H9 (cell line): ENCODE measurements around the gene SHPK. TPM values are rescaled to one million over a fixed set of nuclear protein-coding genes. Genes with fewer than 3 reads are reported as not detected.

Experiments
- DNase-seq: peaks from one replicate; pipeline ENCODE4 v3.0.0-alpha.2; 2017
- H2AFZ ChIP-seq: one replicate; pipeline ENCODE4 v1.6.1; 2013; ENCODE audit warnings: mild to moderate bottlenecking, low read length, control low read depth, moderate library complexity
- H2AK5ac ChIP-seq: 2 replicates; pipeline ENCODE4 v1.6.1; 2013; ENCODE audit warnings: low read length, control low read depth, mixed read lengths; ENCODE audit not compliant: insufficient read length
- H2BK120ac ChIP-seq: one replicate; pipeline ENCODE4 v1.6.1; 2013; ENCODE audit warnings: low read depth, mild to moderate bottlenecking, low read length, control low read depth, inconsistent platforms; ENCODE audit not compliant: poor library complexity, severe bottlenecking
- H2BK12ac ChIP-seq: 2 replicates; pipeline ENCODE4 v1.6.1; 2013; ENCODE audit warnings: low read length, control low read depth, mixed read lengths, low read depth; ENCODE audit not compliant: insufficient read length
- H2BK15ac ChIP-seq: 2 replicates; pipeline ENCODE4 v1.6.1; 2013; ENCODE audit warnings: low read depth, low read length, control low read depth
- H2BK20ac ChIP-seq: one replicate; pipeline ENCODE4 v1.6.1; 2013; ENCODE audit warnings: low read depth, mild to moderate bottlenecking, low read length, control low read depth, inconsistent platforms; ENCODE audit not compliant: poor library complexity, severe bottlenecking
- H2BK5ac ChIP-seq: 2 replicates; pipeline ENCODE4 v1.6.1; 2013; ENCODE audit warnings: low read length, control low read depth, mixed read lengths; ENCODE audit not compliant: insufficient read length
- H3K14ac ChIP-seq: 2 replicates; pipeline ENCODE4 v1.6.1; 2013; ENCODE audit warnings: low read length, control low read depth; ENCODE audit not compliant: insufficient read depth
- H3K18ac ChIP-seq: 2 replicates; pipeline ENCODE4 v1.6.1; 2013; ENCODE audit warnings: low read depth, mild to moderate bottlenecking, mixed read lengths, low read length, control low read depth; ENCODE audit not compliant: insufficient read length
- H3K23ac ChIP-seq: 2 replicates; pipeline ENCODE4 v1.6.1; 2013; ENCODE audit warnings: low read length, control low read depth, mixed read lengths, low read depth; ENCODE audit not compliant: insufficient read length
- H3K23me2 ChIP-seq: 2 replicates; pipeline ENCODE4 v1.6.1; 2013; ENCODE audit warnings: low read depth, mild to moderate bottlenecking, mixed read lengths, low read length, control low read depth; ENCODE audit not compliant: insufficient read length, poor library complexity, severe bottlenecking
- H3K27ac ChIP-seq: 2 replicates; pipeline ENCODE4 v1.5.1; 2013; ENCODE audit warnings: low read length, control low read depth, mixed read lengths, low read depth; ENCODE audit not compliant: insufficient read length
- H3K27me3 ChIP-seq: 2 replicates; pipeline ENCODE4 v1.6.1; 2013; ENCODE audit warnings: low read length, control low read depth, inconsistent platforms; ENCODE audit not compliant: insufficient read depth
- H3K4ac ChIP-seq: 2 replicates; pipeline ENCODE4 v1.6.1; 2013; ENCODE audit warnings: low read depth, mild to moderate bottlenecking, control low read depth, inconsistent platforms, low read length, moderate library complexity
- H3K4me1 ChIP-seq: 2 replicates; pipeline ENCODE4 v1.6.1; 2013; ENCODE audit warnings: low read length, control low read depth, inconsistent platforms; ENCODE audit not compliant: insufficient read depth
- H3K4me2 ChIP-seq: 2 replicates; pipeline ENCODE4 v1.6.1; 2013; ENCODE audit warnings: low read length, control low read depth, mixed read lengths; ENCODE audit not compliant: insufficient read length, insufficient read depth
- H3K56ac ChIP-seq: 2 replicates; pipeline ENCODE4 v1.6.1; 2013; ENCODE audit warnings: low read depth, mild to moderate bottlenecking, mixed read lengths, low read length, control low read depth; ENCODE audit not compliant: insufficient read length
- H3K79me1 ChIP-seq: 2 replicates; pipeline ENCODE4 v1.6.1; 2013; ENCODE audit warnings: low read depth, mild to moderate bottlenecking, moderate library complexity, low read length, control low read depth, inconsistent platforms; ENCODE audit not compliant: insufficient read depth, poor library complexity, severe bottlenecking
- H3K79me2 ChIP-seq: 2 replicates; pipeline ENCODE4 v1.6.1; 2013; ENCODE audit warnings: low read length, control low read depth, inconsistent platforms; ENCODE audit not compliant: insufficient read depth
- H3K9ac ChIP-seq: 2 replicates; pipeline ENCODE4 v1.6.1; 2013; ENCODE audit warnings: low read length, control low read depth, mixed read lengths; ENCODE audit not compliant: insufficient read length; ENCODE audit errors: extremely low read depth
- H3K9me3 ChIP-seq: one replicate; pipeline ENCODE4 v1.6.1; 2013; ENCODE audit warnings: low read depth, low read length, inconsistent platforms; ENCODE audit not compliant: control insufficient read depth
- H3T11ph ChIP-seq: one replicate; pipeline ENCODE4 v1.6.1; 2013; ENCODE audit warnings: mild to moderate bottlenecking, low read length, control low read depth, inconsistent platforms
- H4K20me1 ChIP-seq: one replicate; pipeline ENCODE4 v1.6.1; 2013; ENCODE audit not compliant: control insufficient read depth, insufficient read length, insufficient read depth
- H4K5ac ChIP-seq: 2 replicates; pipeline ENCODE4 v1.6.1; 2013; ENCODE audit warnings: low read depth, mild to moderate bottlenecking, mixed read lengths, low read length, control low read depth; ENCODE audit not compliant: insufficient read length
- H4K8ac ChIP-seq: replicated peaks from 2 replicates; pipeline ENCODE4 v1.6.1; 2013; ENCODE audit warnings: low read length, control low read depth, mixed read lengths, low read depth; ENCODE audit not compliant: insufficient read length
- H4K91ac ChIP-seq: 2 replicates; pipeline ENCODE4 v1.6.1; 2013; ENCODE audit warnings: low read depth, mild to moderate bottlenecking, moderate library complexity, mixed read lengths, low read length, control low read depth; ENCODE audit not compliant: insufficient read length
- H3K27ac Mint-ChIP-seq, 3 experiments: 2 replicates in 2 of 3; 3 replicates in 1 of 3; pipeline ENCODE4 v1.8.0; 2020 to 2021; ENCODE audit warnings: mixed read lengths in 3 of 3, mild to moderate bottlenecking in 1 of 3, moderate library complexity in 1 of 3
- H3K27me3 Mint-ChIP-seq: 2 replicates; pipeline ENCODE4 v1.8.0; 2021; ENCODE audit warnings: low read depth, mild to moderate bottlenecking, moderate library complexity, mixed read lengths
- H3K36me3 Mint-ChIP-seq, 3 experiments: 2 replicates in 2 of 3; 3 replicates in 1 of 3; pipeline ENCODE4 v1.8.0; 2020 to 2021; ENCODE audit warnings: low read depth in 3 of 3, mixed read lengths in 3 of 3; ENCODE audit not compliant: insufficient read depth in 1 of 3
- H3K4me1 Mint-ChIP-seq, 2 experiments: 2 replicates each; pipeline ENCODE4 v1.8.0; 2020; ENCODE audit warnings: mixed read lengths in 2 of 2
- H3K4me3 Mint-ChIP-seq, 2 experiments: 2 replicates in 1 of 2; 3 replicates in 1 of 2; pipeline ENCODE4 v1.8.0; 2020 to 2021; ENCODE audit warnings: mild to moderate bottlenecking in 2 of 2, mixed read lengths in 2 of 2, moderate library complexity in 1 of 2
- H3K9me3 Mint-ChIP-seq, 2 experiments: 2 replicates in 1 of 2; 3 replicates in 1 of 2; pipeline ENCODE4 v1.8.0; 2020; ENCODE audit warnings: mild to moderate bottlenecking in 2 of 2, mixed read lengths in 2 of 2, moderate library complexity in 1 of 2
- CTCF ChIP-seq: fragments of 200-600 bp; sonication (generic); conservative IDR thresholded peaks from 3 replicates; pipeline ENCODE4 v1.8.0; 2021; ENCODE audit warnings: antibody characterized with exemption, mild to moderate bottlenecking
- WGBS: extraction: QIAGEN DNeasy Blood & Tissue Kit; methylation state at CpG from one replicate; pipeline ENCODE4 v1.1.7; 2013; ENCODE audit warnings: missing lambda C conversion rate, low lambda C conversion rate, mixed read lengths; ENCODE audit not compliant: insufficient read length; ENCODE audit errors: extremely low coverage; 5-methylcytosine and 5-hydroxymethylcytosine counted together
- total RNA-seq: library from RNA; stranded (reverse); gene quantifications from 2 replicates; pipeline ENCODE4 v1.2.1, GENCODE V29; 2021

SHPK gene
- total RNA-seq, 1 experiment from 2014 or later, result 27.0 TPM

GRCh38 chr17:3626831-3627768 is 8.9 kb downstream of the SHPK start:
- Histone ChIP-seq H3K27me3 (no peaks in the 10 kb centered on the region), H3K14ac (no peak overlapping the region), H2BK12ac (no peak overlapping the region), H3K9me3 (no peaks in the 10 kb centered on the region), H2AK5ac (no peak overlapping the region), H2BK20ac (no peak overlapping the region), H4K8ac (no peak overlapping the region), H2AFZ (no peak overlapping the region), H3K4me1 (no peaks in the 10 kb centered on the region), H3K79me2 (no peaks in the 10 kb centered on the region), H3K9ac (no peak overlapping the region), H3K23ac (no peak overlapping the region), H3K4me2 (no peak overlapping the region), H3K23me2 (no peaks in the 10 kb centered on the region), H2BK15ac (no peak overlapping the region), H2BK5ac (no peak overlapping the region), H3K79me1 (peaks cover 1% of the 10 kb centered on the region), H4K20me1 (no peaks in the 10 kb centered on the region), H3K27ac (no peak overlapping the region), H3K56ac (no peak overlapping the region), H3T11ph (no peak overlapping the region), H3K4ac (no peak overlapping the region), H4K5ac (no peak overlapping the region), H3K18ac (no peak overlapping the region), H4K91ac (no peak overlapping the region), H2BK120ac (no peak overlapping the region)
- H3K4me1 Mint-ChIP-seq, result no peaks in the 10 kb centered on the region
- WGBS, result no CpG with 5 or more reads among the region's 16 CpGs
- DNase-seq, result no peak
- 0 out of 7 replicates have a peak overlapping the region, but pooled peaks of 1 of the 3 experiments have one; percentile 20 for H3K27ac Mint-ChIP-seq
- no peaks in the 10 kb centered on the region for H3K9me3 Mint-ChIP-seq
- no peak for TF ChIP-seq CTCF
- peaks cover 27 to 69% (median 66%) of the 10 kb centered on the region in 3 experiments; a peak in 6 of 7 replicates for H3K36me3 Mint-ChIP-seq
- H3K4me3 Mint-ChIP-seq, result no peak overlapping the region
- H3K27me3 Mint-ChIP-seq, result no peaks in the 10 kb centered on the region
